Right atrium auricular region (tissue), 2 donors: ENCODE measurements around the gene BPIFB2. TPM values are rescaled to one million over a fixed set of nuclear protein-coding genes. Genes with fewer than 3 reads are reported as not detected.

Experiments used
- DNase-seq: peaks from one replicate; pipeline ENCODE4 v3.0.0-alpha.2; 2019; ENCODE audit warnings: low spot score
- H3K27ac ChIP-seq, 2 donors: fragments of 200-600 bp; sonication (generic); 1 replicate in 1 of 2; 2 replicates in 1 of 2; pipeline ENCODE4 v1.5.1; 2016 to 2019
- H3K27me3 ChIP-seq, 2 donors: fragments of 200-600 bp; sonication (generic); one replicate each; pipeline versions ENCODE4 v1.5.1 to v1.6.0; 2017 to 2019
- H3K36me3 ChIP-seq: fragments of 200-600 bp; sonication (generic); one replicate; pipeline ENCODE4 v1.5.1; 2016
- H3K4me1 ChIP-seq, 2 donors: fragments of 200-600 bp; sonication (generic); one replicate each; pipeline versions ENCODE4 v1.5.1 to v1.6.0; 2017 to 2019
- H3K4me3 ChIP-seq, 2 donors: fragments of 200-600 bp; sonication (generic); 1 replicate in 1 of 2; 2 replicates in 1 of 2; pipeline ENCODE4 v1.5.1; 2017 to 2019; ENCODE audit warnings: mild to moderate bottlenecking in 1 of 2, moderate library complexity in 1 of 2
- H3K9me3 ChIP-seq, 2 donors: fragments of 200-600 bp; sonication (generic); one replicate each; pipeline ENCODE4 v1.5.1; 2019
- total RNA-seq, 2 donors: library from RNA; depleted of rRNA; stranded (reverse); fragments of >200 nt; gene quantifications; one replicate each; pipeline ENCODE4 v1.1.0, GENCODE V29; 2016
- TF ChIP-seq, protein P1 (sequence below), 2 donors: fragments of 200-600 bp; sonication (generic); IDR thresholded peaks; one replicate each; pipeline ENCODE4 v1.5.1; 2019; ENCODE audit warnings: antibody characterized with exemption in 2 of 2

Gene BPIFB2
- total RNA-seq, 2 donors from 2014 or later = not detected

DNA sequence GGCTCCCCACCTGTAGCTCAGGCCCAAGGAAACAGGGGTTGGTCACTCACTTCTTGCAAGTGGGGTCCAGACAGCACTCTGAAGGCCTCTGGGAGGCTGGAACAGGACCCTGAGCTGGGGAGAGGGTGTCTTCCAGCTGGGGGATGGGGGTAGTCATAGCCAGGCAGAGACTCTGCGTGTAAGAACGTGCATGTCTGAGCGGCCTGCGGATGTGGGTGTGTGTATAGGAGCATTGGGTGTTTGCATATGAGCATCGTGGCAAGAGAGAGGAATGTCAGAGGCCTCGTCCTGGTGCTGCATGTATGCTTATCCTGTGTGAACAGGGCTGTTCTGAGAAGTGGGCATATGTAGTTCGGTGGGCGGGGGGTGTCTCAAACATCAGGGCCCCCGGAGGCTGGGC lies 58.3 kb downstream of the BPIFB2 start:
- H3K27ac ChIP-seq = no peak overlapping the region
- H3K9me3 ChIP-seq = no peaks in the 10 kb centered on the region
- TF ChIP-seq, protein P1, sequence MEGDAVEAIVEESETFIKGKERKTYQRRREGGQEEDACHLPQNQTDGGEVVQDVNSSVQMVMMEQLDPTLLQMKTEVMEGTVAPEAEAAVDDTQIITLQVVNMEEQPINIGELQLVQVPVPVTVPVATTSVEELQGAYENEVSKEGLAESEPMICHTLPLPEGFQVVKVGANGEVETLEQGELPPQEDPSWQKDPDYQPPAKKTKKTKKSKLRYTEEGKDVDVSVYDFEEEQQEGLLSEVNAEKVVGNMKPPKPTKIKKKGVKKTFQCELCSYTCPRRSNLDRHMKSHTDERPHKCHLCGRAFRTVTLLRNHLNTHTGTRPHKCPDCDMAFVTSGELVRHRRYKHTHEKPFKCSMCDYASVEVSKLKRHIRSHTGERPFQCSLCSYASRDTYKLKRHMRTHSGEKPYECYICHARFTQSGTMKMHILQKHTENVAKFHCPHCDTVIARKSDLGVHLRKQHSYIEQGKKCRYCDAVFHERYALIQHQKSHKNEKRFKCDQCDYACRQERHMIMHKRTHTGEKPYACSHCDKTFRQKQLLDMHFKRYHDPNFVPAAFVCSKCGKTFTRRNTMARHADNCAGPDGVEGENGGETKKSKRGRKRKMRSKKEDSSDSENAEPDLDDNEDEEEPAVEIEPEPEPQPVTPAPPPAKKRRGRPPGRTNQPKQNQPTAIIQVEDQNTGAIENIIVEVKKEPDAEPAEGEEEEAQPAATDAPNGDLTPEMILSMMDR (IDR thresholded peaks at IDR 0.05) = no peak
- no peak for DNase-seq
- H3K4me1 ChIP-seq = no peaks in the 10 kb centered on the region
- H3K36me3 ChIP-seq = no peaks in the 10 kb centered on the region
- H3K4me3 ChIP-seq = no peak overlapping the region
- no peaks in the 10 kb centered on the region for H3K27me3 ChIP-seq

DNA sequence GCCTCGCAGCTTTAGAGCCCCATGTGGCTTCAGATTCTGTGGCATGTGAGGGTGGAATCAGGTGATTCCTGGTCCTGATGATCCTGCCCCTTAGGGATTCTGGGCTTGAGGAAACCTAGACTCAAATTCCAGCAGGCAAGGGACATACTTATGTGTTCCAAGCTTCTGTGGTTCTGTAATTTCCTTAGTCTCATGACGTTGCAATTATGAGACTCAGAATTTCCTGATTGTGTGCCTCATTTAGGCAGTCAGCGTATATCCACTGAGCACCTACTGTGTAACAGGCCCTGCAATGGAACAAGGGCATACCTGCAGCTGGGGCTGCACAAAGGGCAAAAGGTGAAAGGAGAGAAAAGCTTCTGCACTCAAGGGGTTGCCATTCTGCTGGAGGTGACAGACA lies 60.3 kb downstream of the BPIFB2 start:
- DNase-seq = no peak
- no peaks in the 10 kb centered on the region for H3K4me1 ChIP-seq
- TF ChIP-seq, protein P1 (IDR thresholded peaks at IDR 0.05) = no peak
- H3K36me3 ChIP-seq = no peaks in the 10 kb centered on the region
- no peak overlapping the region for H3K4me3 ChIP-seq
- H3K27me3 ChIP-seq = no peaks in the 10 kb centered on the region
- no peaks in the 10 kb centered on the region for H3K9me3 ChIP-seq
- H3K27ac ChIP-seq = no peak overlapping the region

DNA sequence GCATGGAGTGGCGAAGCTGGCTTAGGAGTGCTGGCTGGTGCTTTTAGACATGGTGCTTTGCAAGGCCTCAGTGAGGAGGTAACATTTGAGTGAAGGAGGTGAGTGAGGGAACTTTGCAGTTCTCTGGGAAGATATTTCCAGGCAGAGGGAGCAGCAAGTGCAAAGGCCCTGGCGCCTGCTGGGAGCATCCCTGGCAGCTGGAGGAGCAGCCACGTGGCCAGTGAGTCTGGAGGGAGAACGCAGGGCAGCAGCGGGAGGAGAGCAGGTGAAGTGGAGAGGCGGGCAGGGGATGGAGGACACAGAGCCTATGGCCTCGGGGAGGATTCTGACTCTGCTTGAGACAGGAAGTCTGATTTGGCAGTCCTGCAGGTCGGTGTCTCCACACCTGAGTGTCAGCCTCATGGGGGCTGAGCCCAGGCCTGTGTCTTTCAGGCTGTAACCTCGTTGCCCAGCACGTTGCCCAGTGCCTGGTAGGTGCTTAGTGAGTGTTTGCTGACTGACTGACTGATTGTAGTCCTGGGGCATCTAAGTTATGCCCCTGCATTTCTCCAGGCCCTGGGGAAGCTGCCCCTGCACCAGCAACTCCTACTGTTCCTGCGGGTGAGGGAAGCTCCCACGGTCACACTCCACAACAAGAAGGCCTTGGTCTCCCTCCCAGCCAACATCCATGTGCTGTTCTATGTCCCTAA lies 60.9 kb downstream of the BPIFB2 start:
- Histone ChIP-seq H3K27ac (no peak overlapping the region), H3K36me3 (no peaks in the 10 kb centered on the region), H3K9me3 (no peaks in the 10 kb centered on the region), H3K4me3 (no peak overlapping the region), H3K4me1 (no peaks in the 10 kb centered on the region), H3K27me3 (no peaks in the 10 kb centered on the region)
- no peak for DNase-seq
- TF ChIP-seq, protein P1 (IDR thresholded peaks at IDR 0.05) = no peak

DNA sequence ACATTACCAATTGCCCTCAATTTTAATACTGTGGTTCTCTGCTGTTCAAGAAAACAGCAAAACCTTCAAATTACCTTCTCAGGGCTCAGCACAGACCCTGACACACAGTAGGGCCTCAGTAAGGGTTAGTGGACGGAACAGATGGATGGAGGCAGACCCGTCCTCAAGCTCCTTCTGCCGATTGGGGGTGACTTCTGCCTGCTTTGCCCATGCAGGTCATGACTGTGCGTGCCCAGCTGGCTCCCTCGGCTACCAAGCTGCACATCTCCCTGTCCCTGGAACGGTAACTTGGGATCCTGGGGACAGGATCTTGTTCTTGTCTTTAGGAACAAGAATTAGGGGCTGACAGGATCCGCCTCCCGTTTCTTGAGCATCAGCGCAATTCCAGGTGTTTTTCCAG lies 62.2 kb downstream of the BPIFB2 start:
- TF ChIP-seq, protein P1 (IDR thresholded peaks at IDR 0.05) = no peak
- H3K27ac ChIP-seq = no peak overlapping the region
- no peaks in the 10 kb centered on the region for H3K27me3 ChIP-seq
- H3K4me3 ChIP-seq = no peak overlapping the region
- H3K36me3 ChIP-seq = no peaks in the 10 kb centered on the region
- DNase-seq = no peak
- no peaks in the 10 kb centered on the region for H3K4me1 ChIP-seq
- H3K9me3 ChIP-seq = no peaks in the 10 kb centered on the region

DNA sequence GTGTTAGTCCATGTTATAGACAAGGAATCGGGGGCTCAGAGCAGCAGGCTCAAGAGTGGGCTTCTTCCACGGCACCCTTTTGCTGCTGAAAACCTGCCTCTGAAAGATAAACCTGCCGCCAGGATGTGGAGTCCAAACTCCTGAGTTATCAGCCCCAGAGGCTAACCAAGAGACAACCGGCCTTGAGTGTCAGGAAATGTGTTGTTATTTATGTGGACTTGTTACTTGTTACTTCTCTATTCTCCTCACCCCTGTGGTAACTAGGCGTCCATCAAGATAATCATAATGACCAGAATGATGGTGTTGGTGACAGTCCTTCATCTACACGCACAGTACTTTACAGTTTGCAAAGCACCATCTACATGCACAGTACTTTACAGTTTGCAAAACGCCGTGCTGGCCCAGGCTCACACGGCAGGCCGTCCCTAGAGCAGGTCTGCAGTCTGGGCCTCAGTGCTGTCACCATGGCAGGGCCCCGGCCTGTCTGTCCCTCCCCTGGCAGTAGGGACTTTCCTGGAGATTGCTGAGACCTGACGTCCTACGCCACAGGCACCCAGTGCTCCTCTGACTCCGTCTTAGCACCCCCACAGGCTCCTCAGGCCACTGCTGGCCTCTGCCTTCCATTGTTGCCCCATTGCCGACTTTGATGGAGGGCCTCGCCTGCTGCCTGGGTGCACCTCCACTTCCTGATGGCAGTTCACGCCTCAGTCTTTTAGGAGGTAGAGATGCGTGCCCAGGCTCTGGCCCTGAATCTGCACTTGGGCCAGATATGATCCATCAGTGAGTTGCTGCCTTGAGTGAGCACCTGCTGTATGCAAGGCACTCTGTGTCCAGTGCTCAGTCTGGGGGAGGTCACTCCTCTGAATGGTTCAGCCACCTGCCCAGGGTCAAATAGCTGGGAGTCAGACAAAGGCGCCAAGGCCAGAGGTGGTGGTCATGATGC lies 62.9 kb downstream of the BPIFB2 start:
- no peak overlapping the region for H3K27ac ChIP-seq
- TF ChIP-seq, protein P1 (IDR thresholded peaks at IDR 0.05) = no peak
- H3K4me1 ChIP-seq = no peaks in the 10 kb centered on the region
- H3K27me3 ChIP-seq = no peaks in the 10 kb centered on the region
- H3K4me3 ChIP-seq = no peak overlapping the region
- H3K9me3 ChIP-seq = no peaks in the 10 kb centered on the region
- H3K36me3 ChIP-seq = no peaks in the 10 kb centered on the region
- no peak for DNase-seq
